Skin of body (tissue), 3 donors: ENCODE measurements around the gene EXOG. TPM values are rescaled to one million over a fixed set of nuclear protein-coding genes. Genes with fewer than 3 reads are reported as not detected.
"Not testable (repeated sequence)": the region's sequence is repeated elsewhere in the genome, so short reads cannot be mapped to it uniquely, and the experiment has no call there.

Source experiments
- DNase-seq: peaks from one replicate; lab custom pipeline; 2025; lab: John Stamatoyannopoulos, UW
- small RNA-seq: library from RNA; depleted of rRNA; stranded (forward); fragments of <200 nt; gene quantifications from one replicate; pipeline ENCODE3, GENCODE V24; 2014; ENCODE audit warnings: low replicate concordance
- total RNA-seq: library from RNA; depleted of rRNA; stranded (reverse); fragments of >200 nt; gene quantifications from one replicate; pipeline ENCODE4 v1.2.3, GENCODE V29; 2014

Gene EXOG
- total RNA-seq, 1 donor from 2014 or later, result 11.0 TPM

- no peak for DNase-seq
These were observed 67.1 kb downstream of the EXOG start for GRCh38 chr3:38563070-38563885.

- DNase-seq, result no peak
These were observed 67.7 kb downstream of the EXOG start for GRCh38 chr3:38563886-38564270.

- DNase-seq, result no peak
These were observed 68.6 kb downstream of the EXOG start for GRCh38 chr3:38564631-38565338.

DNA sequence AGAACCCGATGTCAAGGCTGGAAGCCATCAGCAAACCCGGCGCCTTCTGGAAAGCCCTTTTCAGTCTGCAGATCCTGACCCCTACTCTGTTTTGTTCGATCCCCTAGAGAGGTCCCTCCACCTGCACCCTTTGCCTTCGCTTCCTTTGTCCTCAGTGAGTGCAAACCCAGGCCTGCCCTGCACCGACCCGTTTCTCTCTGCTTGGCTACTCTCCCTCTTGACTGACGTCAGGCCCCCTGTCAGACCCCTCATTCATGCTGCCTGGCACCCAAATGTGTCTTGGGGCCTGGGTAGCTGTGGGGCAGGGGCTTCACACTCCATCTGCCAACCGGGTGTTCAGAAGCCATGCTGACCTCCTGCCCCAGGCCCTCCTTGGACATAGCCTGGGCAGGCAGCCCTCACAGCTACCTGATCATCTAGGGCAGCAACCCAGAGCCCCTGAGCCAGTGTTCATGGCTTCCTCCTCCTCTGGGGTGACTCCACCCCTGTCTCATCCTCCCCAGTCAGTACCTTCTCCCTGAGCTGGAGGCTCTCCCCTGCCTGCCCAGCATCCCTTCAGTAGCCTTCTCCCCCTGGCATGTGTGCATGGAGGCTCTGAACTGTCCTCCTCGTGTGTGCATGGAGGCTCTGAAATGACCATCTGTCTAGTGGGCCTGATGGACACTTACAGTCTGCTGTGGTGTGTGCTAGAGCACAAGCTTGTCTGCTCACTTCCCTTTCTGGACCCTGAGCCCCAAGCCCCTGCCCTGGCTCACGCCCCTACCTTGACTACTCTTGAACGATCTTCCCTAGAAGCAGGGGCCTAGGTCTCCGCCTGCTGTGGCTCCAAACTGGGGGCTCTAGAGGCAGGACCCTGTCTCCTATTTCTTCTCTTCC is 69.4 kb downstream of the EXOG start:
- no peak for DNase-seq

- DNase-seq, result no peak
These were observed 70.0 kb downstream of the EXOG start for GRCh38 chr3:38566215-38566528.

GRCh38 chr3:38566794-38567193 is 70.7 kb downstream of the EXOG start:
- DNase-seq, result not testable (repeated sequence)

DNA sequence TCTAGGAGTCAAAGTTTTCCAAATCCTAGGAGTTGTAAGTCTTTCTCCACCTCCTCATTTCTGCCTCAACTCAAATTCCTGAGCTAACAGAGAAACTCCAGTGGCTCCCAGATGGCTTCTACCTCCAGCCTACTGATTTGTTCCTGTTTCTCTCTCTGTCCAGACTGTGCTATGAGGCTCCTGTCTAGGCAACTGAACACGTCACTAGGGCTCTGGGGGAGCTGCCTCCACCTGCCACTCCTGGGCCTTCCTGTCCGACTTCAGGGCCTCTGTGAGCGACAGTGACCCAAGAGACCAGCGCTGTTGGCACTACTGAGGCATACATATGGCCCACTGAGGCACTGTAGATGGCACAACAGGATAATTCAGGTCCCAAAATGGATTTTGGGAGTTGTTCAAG is 71.4 kb downstream of the EXOG start:
- DNase-seq, result no peak

DNA sequence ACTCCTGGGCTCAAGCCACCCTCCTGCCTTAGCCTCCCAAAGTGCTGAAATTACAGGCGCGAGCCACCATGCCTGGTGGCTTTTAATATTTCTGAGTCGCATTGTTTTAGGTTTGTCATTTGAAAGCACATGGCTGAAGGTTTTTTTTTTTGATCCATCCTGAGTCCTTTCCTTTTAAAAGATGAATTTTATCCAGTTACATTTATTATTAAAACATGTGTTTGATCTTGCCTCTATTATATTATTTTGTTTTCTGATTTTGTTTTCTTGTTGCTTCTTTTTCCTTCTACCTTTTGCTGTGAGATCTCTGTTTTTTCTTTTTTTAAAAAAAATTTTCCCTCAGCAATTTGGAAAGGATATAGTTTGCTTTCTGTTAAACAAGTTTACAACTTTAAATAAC is 77.0 kb downstream of the EXOG start:
- DNase-seq, result no peak

DNA sequence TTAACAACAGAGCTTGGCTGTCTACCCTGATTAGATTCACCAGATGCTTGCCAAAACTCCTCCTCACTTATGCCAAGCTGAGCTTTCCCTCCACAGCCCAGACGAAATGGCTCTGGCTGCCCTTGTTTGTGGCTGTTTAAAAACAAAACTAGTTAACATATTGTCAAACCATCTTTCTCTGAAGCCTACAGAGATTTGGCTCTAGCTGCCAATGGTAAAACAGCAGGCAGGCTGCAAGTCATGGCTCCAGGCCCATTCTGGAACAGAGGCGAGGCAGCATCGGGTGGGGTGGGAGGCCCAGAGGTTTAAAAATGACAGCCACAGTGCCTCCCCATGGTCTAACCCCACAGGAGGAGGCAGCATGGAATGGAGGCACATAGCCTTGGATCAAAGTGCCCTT is 77.4 kb downstream of the EXOG start:
- no peak for DNase-seq

GRCh38 chr3:38574411-38575278 is 78.5 kb downstream of the EXOG start:
- DNase-seq, result no peak

GRCh38 chr3:38575279-38575843 is 79.2 kb downstream of the EXOG start:
- DNase-seq, result no peak

Small RNA genes within 50 kb of the gene (small RNA-seq; reads per million reads assigned to genes)
- gene RF00019, result not detected

Other genes with a start within 250 kb of the EXOG start
- 0.30 TPM for gene SLC22A13, start 230.5 kb upstream of the EXOG start, total RNA-seq
- gene SLC22A14, start 214.0 kb upstream of the EXOG start, total RNA-seq, result 0.30 TPM
- 5.6 TPM for gene XYLB, start 149.6 kb upstream of the EXOG start, total RNA-seq
- 9.0 TPM for gene ACVR2B, start 42.5 kb upstream of the EXOG start, total RNA-seq
- gene SCN5A, start 153.3 kb downstream of the EXOG start, total RNA-seq, result 0.39 TPM